Pancreas (tissue), 10 donors: Measurements from ENCODE around the gene PAK6. TPM values are rescaled to one million over a fixed set of nuclear protein-coding genes. Genes with fewer than 3 reads are reported as not detected.

ENCODE experiments used
- ATAC-seq, 4 donors: fragments of 200-7000 bp; cut with Tn5 transposase; one replicate each; pipeline versions ENCODE4 v1.8.0 to v1.9.1; 2020; ENCODE audit warnings: mild to moderate bottlenecking in 4 of 4, moderate library complexity in 4 of 4
- DNase-seq, 6 donors: peaks; one replicate each; pipeline ENCODE4 v3.0.0-alpha.2; 2020
- FAIRE-seq: peaks from 2 replicates; lab custom pipeline; 2012; peaks lifted over from hg19 to GRCh38; lab: Jason Lieb, UNC
- H3K27ac ChIP-seq, 4 donors: fragments of 200-600 bp; sonication (generic); 1 replicate in 3 of 4; 2 replicates in 1 of 4; pipeline versions ENCODE4 v1.5.0 to v1.8.0; 2020
- H3K27me3 ChIP-seq, 4 donors: fragments of 200-600 bp; one replicate each; pipeline ENCODE4 v1.8.0; 2021
- H3K36me3 ChIP-seq, 3 donors: fragments of 200-600 bp; sonication (generic) in 1 of 3; one replicate each; pipeline versions ENCODE4 v1.5.0 to v1.8.0; 2020 to 2021
- H3K4me1 ChIP-seq, 3 donors: fragments of 200-600 bp; one replicate each; pipeline ENCODE4 v1.8.0; 2021
- H3K4me3 ChIP-seq, 4 donors: fragments of 200-600 bp; sonication (generic) in 2 of 4; one replicate each; pipeline versions ENCODE4 v1.5.0 to v1.8.0; 2020 to 2021
- H3K9me3 ChIP-seq, 4 donors: fragments of 200-600 bp; one replicate each; pipeline ENCODE4 v1.8.0; 2021
- CTCF ChIP-seq, 4 donors: fragments of 200-600 bp; sonication (generic) in 3 of 4; IDR thresholded peaks; one replicate each; pipeline versions ENCODE4 v1.5.0 to v1.8.0; 2021; ENCODE audit warnings: antibody characterized with exemption in 4 of 4
- WGBS, 2 donors: extraction: QIAGEN DNeasy Blood & Tissue Kit; methylation state at CpG; one replicate each; pipeline ENCODE4 v1.1.7; 2013; 5-methylcytosine and 5-hydroxymethylcytosine counted together
- intact Hi-C, 3 donors: fragments of 100-400 bp; cut with DNase I; formaldehyde crosslinking; loops; one replicate each; pipeline versions ENCODE4 v1.11.1 to v1.14.2; 2022
- polyA plus RNA-seq, 2 donors: library from polyadenylated mRNA; stranded (reverse); fragments of 200-250 nt; gene quantifications; one replicate each; pipeline ENCODE4 v1.2.3, GENCODE V29; 2013
- total RNA-seq, 6 donors: library from RNA; stranded (reverse); fragmentation: NEBNext Ultra II Directional in 4 of 6; extraction: Animal tissue kit (Norgen Biotek cat#: 25700) in 4 of 6; gene quantifications; one replicate each; pipeline versions ENCODE4 v1.2.1 to v1.2.4, GENCODE V29; 2021 to 2023
- donor health status: healthy with polysubstance abuse.
- donor health status: DM: no; HTN: no; CAD: no; lungs with moderate emphysema.
- donor health status: DM: no; HTN: no; CAD: no.
- donor health status: control.
- donor health status: control.
- donor health status: Bipolar disorder and iron deficiency.
- donor health status: DM: yes; HTN: yes; CAD: no.
- donor health status: DM: no; HTN: no; CAD: no.
- donor health status: DM: no; HTN: no; CAD: no.
- donor health status: DM: yes; HTN: yes; CAD: no.

The PAK6 gene
- total and polyA plus RNA-seq, 8 donors, result 3.2 to 6.4 (median 4.6) TPM

GRCh38 chr15:40275523-40275922 lies 36.7 kb downstream of the PAK6 start:
- TF ChIP-seq CTCF (IDR thresholded peaks at IDR 0.05), result no peak
- 77 to 86% methylated on average over 5 of the region's 5 CpGs for WGBS, 2 donors
- ATAC-seq, result no peak
- Histone ChIP-seq H3K4me3 (no peak overlapping the region), H3K9me3 (no peaks in the 10 kb centered on the region), H3K27ac (no peak overlapping the region), H3K4me1 (peaks cover 0 to 5% (median 0%) of the 10 kb centered on the region in 3 donors), H3K36me3 (no peaks in the 10 kb centered on the region), H3K27me3 (no peaks in the 10 kb centered on the region)
- DNase-seq, result no peak
- intact Hi-C loops, result loop anchor here in 1 of 3 donors (5.0 kb wide), 1 partner anchor 152 kb away; no protein-coding TSS in a partner anchor
- no peak for FAIRE-seq

- FAIRE-seq, result no peak
- ATAC-seq, result no peak
- Histone ChIP-seq H3K36me3 (no peaks in the 10 kb centered on the region), H3K9me3 (no peaks in the 10 kb centered on the region), H3K4me3 (no peak overlapping the region), H3K27me3 (no peaks in the 10 kb centered on the region), H3K27ac (no peak overlapping the region), H3K4me1 (peaks cover 0 to 5% (median 0%) of the 10 kb centered on the region in 3 donors)
- no peak for TF ChIP-seq CTCF (IDR thresholded peaks at IDR 0.05)
- 87 to 92% methylated on average over 7 of the region's 7 CpGs for WGBS, 2 donors
- DNase-seq, result no peak
- intact Hi-C loops, result loop anchor here in 1 of 3 donors (5.0 kb wide), 1 partner anchor 151 kb away; no protein-coding TSS in a partner anchor
Measured at GRCh38 chr15:40275954-40276353, 37.1 kb downstream of the PAK6 start.

GRCh38 chr15:40276927-40277326 lies 38.1 kb downstream of the PAK6 start:
- Histone ChIP-seq H3K9me3 (no peaks in the 10 kb centered on the region), H3K4me3 (no peak overlapping the region), H3K27me3 (peaks cover 0 to 4% (median 0%) of the 10 kb centered on the region in 4 donors), H3K4me1 (peaks cover 0 to 5% (median 0%) of the 10 kb centered on the region in 3 donors), H3K36me3 (no peaks in the 10 kb centered on the region), H3K27ac (no peak overlapping the region)
- 44 to 51% methylated on average over 4 of the region's 4 CpGs for WGBS, 2 donors
- FAIRE-seq (no peak), DNase-seq (no peak), ATAC-seq (no peak)
- intact Hi-C loops, result loop anchor here in 1 of 3 donors (5.0 kb wide), 1 partner anchor 150 kb away; no protein-coding TSS in a partner anchor
- TF ChIP-seq CTCF (IDR thresholded peaks at IDR 0.05), result no peak

- Histone ChIP-seq H3K4me1 (peaks cover 0 to 5% (median 0%) of the 10 kb centered on the region in 3 donors), H3K27ac (no peak overlapping the region), H3K9me3 (no peaks in the 10 kb centered on the region), H3K27me3 (peaks cover 0 to 4% (median 0%) of the 10 kb centered on the region in 4 donors), H3K36me3 (no peaks in the 10 kb centered on the region), H3K4me3 (no peak overlapping the region)
- ATAC-seq (no peak), FAIRE-seq (no peak), DNase-seq (no peak)
- intact Hi-C loops, result loop anchor here in 1 of 3 donors (5.0 kb wide), 1 partner anchor 150 kb away; no protein-coding TSS in a partner anchor
- no peak for TF ChIP-seq CTCF (IDR thresholded peaks at IDR 0.05)
- 66 to 75% methylated on average over 16 of the region's 16 CpGs for WGBS, 2 donors
Measured at GRCh38 chr15:40277471-40277870, 38.6 kb downstream of the PAK6 start.

- WGBS, 2 donors, result 71 to 83% methylated on average over 10 of the region's 10 CpGs
- DNase-seq, result no peak
- H3K27me3 ChIP-seq, result peaks cover 0 to 4% (median 2%) of the 10 kb centered on the region in 4 donors
Measured at GRCh38 chr15:40278026-40278425, 39.2 kb downstream of the PAK6 start.

More at GRCh38 chr15:40278026-40278425, 39.2 kb downstream of the PAK6 start:
- no peak for ATAC-seq
- FAIRE-seq, result no peak
- peaks cover 0 to 11% (median 3%) of the 10 kb centered on the region in 3 donors for H3K4me1 ChIP-seq
- TF ChIP-seq CTCF (IDR thresholded peaks at IDR 0.05), result no peak
- H3K4me3 ChIP-seq, result no peak overlapping the region
- no peaks in the 10 kb centered on the region for H3K9me3 ChIP-seq
- H3K36me3 ChIP-seq, result no peaks in the 10 kb centered on the region
- H3K27ac ChIP-seq, result no peak overlapping the region
- intact Hi-C loops, result loop anchor here in 1 of 3 donors (5.0 kb wide), 1 partner anchor 149 kb away; no protein-coding TSS in a partner anchor
